ENCODE results near the gene CRIM1.

The CRIM1 gene

DNA sequence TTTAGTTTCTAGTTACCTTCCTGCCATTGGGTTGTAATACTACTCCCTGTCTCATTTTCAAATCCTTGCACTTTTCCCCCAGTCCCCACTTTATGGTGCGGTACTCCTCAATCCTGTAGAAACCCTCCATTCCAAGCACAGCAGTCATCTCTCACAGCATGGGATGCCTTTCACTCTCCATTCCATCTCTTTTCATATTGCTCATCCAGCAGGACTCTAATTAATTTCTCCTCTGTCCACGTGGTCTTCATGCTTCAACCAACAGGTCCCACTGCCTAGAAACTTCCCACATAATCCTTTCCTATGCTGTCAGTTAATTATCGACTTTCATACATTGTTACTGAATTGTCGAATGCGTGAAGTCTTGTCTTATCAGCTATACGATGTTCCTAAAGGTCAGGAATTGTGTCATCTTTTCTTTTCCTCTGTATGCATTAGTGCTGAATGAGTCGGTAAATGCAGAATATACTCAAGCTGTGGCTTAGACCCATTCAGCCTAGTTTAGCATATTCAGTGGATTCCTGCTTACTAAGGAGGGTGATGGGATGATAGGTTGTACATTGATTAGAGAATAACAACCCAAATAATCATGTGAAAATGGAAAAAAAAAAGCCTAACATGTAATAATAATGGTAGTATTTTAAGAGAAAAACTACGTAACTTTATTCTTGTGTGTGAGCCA, 89.7 kb downstream of the CRIM1 start:
- no peak overlapping the region for H3K9ac ChIP-seq (ENCODE audit: low read depth, low read length)
- H3K27ac ChIP-seq (ENCODE audit: low read depth, low read length), result no peak overlapping the region
- H3K27me3 ChIP-seq (ENCODE audit: control insufficient read depth, insufficient read depth, low read length), result no peaks in the 10 kb centered on the region
- no peaks in the 10 kb centered on the region for H3K9me3 ChIP-seq (ENCODE audit: control insufficient read depth, insufficient read depth, low read length)
- H3K36me3 ChIP-seq (ENCODE audit: control insufficient read depth, insufficient read depth, low read length), result peaks cover 84% of the 10 kb centered on the region
- no peaks in the 10 kb centered on the region for H3K4me1 ChIP-seq (ENCODE audit: control insufficient read depth, insufficient read depth, low read length)
- H3K4me3 ChIP-seq (ENCODE audit: low read depth, low read length), result no peak overlapping the region

DNA sequence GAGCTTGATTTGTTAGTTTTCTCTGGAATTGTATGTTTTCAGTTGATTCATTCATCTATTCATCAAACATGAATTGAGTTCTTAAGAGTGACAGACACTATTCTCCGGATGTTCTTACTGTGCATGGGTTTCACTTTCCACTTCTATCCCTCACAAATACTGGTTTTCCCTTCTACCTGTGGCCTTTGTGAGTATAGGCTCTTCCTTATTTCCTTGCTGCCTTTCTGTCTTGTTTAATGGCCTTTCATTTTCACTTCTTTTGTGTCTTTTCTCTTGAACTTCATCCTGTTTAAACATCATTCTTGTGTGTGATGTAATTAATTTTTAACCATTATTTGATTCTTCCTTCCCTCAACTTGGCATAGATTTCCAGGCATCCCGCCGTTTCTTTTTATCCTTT, 90.7 kb downstream of the CRIM1 start:
- no peaks in the 10 kb centered on the region for H3K27me3 ChIP-seq (ENCODE audit: control insufficient read depth, insufficient read depth, low read length)
- H3K4me3 ChIP-seq (ENCODE audit: low read depth, low read length), result no peak overlapping the region
- no peak overlapping the region for H3K9ac ChIP-seq (ENCODE audit: low read depth, low read length)
- no peaks in the 10 kb centered on the region for H3K4me1 ChIP-seq (ENCODE audit: control insufficient read depth, insufficient read depth, low read length)
- H3K27ac ChIP-seq (ENCODE audit: low read depth, low read length), result no peak overlapping the region
- peaks cover 86% of the 10 kb centered on the region for H3K36me3 ChIP-seq (ENCODE audit: control insufficient read depth, insufficient read depth, low read length)
- no peaks in the 10 kb centered on the region for H3K9me3 ChIP-seq (ENCODE audit: control insufficient read depth, insufficient read depth, low read length)

DNA sequence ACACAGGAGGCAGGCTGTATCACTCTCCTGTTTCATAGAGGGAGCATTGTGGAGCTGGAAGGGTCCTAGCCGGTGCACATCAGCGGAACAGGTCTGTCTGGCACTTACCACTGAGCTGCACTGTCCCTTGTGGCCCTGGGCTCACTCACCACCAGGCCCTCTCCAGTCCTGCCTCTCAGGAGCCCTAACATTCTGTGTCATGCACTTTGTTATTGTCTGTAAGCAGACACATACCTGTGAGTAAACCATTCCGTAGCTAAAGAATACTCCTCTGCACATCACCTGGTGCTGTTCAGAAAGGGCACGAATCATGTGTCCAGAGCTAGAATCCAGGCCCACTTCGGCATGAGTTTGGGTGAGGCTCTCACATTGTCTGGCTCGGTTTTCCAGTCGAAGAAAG, 93.6 kb downstream of the CRIM1 start:
- Histone ChIP-seq H3K4me1 (ENCODE audit: control insufficient read depth, insufficient read depth, low read length) (peaks cover 19% of the 10 kb centered on the region), H3K27me3 (ENCODE audit: control insufficient read depth, insufficient read depth, low read length) (no peaks in the 10 kb centered on the region)

DNA sequence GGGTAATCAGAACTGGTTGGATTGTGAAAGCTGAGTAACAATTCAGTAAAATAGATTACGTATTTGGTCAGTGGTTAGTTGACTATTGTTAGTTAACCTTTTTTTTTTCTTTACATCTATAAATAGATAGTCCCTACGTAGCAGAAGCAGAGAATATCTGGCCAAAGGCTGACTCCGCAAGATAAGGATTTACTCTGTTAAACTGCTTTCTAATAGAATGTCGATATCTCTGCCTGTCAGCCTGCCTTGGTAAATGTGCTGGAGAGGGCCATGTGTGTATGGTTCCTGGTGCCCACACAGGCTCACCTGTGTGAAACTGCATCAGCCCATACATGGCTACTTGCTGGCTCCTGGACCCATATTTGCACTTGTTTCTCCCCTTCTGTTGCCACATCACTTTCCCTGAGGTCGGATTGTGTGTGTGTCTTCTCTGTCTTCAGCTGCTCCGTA, 94.4 kb downstream of the CRIM1 start:
- Histone ChIP-seq H3K9me3 (ENCODE audit: control insufficient read depth, insufficient read depth, low read length) (no peaks in the 10 kb centered on the region), H3K4me3 (ENCODE audit: low read depth, low read length) (no peak overlapping the region), H3K27me3 (ENCODE audit: control insufficient read depth, insufficient read depth, low read length) (no peaks in the 10 kb centered on the region), H3K9ac (ENCODE audit: low read depth, low read length) (no peak overlapping the region), H3K4me1 (ENCODE audit: control insufficient read depth, insufficient read depth, low read length) (peaks cover 20% of the 10 kb centered on the region), H3K36me3 (ENCODE audit: control insufficient read depth, insufficient read depth, low read length) (peaks cover 53% of the 10 kb centered on the region), H3K27ac (ENCODE audit: low read depth, low read length) (peak overlapping the region; percentile 8)

More for the DNA sequence above, 93.6 kb downstream of the CRIM1 start:
- H3K9me3 ChIP-seq (ENCODE audit: control insufficient read depth, insufficient read depth, low read length), result no peaks in the 10 kb centered on the region
- no peak overlapping the region for H3K27ac ChIP-seq (ENCODE audit: low read depth, low read length)
- H3K36me3 ChIP-seq (ENCODE audit: control insufficient read depth, insufficient read depth, low read length), result peaks cover 60% of the 10 kb centered on the region
- no peak overlapping the region for H3K9ac ChIP-seq (ENCODE audit: low read depth, low read length)
- no peak overlapping the region for H3K4me3 ChIP-seq (ENCODE audit: low read depth, low read length)

DNA sequence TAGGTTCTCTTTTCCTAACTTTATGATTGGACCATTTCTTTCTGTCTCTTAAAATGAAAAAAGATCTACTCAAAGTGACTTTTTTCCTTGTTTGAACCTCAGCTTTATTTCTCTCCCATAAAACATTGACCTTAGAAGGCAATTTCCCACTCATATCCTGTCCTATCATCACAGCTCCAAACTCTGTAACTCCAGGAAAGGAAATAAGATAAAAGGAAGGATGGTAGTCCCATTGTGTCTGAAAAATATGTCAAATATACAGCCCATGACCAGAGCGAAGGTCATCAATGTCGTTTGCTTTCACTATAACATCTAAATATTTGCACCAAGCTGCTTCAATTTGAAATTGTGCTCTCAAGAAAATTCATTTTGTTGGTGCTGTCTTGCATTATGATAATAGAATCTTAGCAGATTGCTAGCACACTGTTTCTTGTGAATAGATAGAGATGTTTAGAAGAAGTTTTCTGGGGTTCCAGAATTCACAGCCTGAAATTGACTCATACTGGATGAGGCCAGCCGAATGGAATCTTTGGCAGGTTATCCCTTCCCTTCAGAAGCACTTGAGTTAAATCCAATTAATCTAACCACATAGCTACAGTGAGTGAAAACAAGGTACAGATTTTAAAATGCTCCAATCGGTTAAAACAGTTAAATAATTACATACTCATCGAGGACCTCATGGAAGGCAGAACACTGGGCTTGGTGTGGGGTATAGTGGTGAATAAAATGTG, 95.1 kb downstream of the CRIM1 start:
- H3K27ac ChIP-seq (ENCODE audit: low read depth, low read length), result peak overlapping the region; percentile 9
- no peak overlapping the region for H3K9ac ChIP-seq (ENCODE audit: low read depth, low read length)
- H3K9me3 ChIP-seq (ENCODE audit: control insufficient read depth, insufficient read depth, low read length), result no peaks in the 10 kb centered on the region
- no peak overlapping the region for H3K4me3 ChIP-seq (ENCODE audit: low read depth, low read length)
- H3K27me3 ChIP-seq (ENCODE audit: control insufficient read depth, insufficient read depth, low read length), result no peaks in the 10 kb centered on the region
- H3K4me1 ChIP-seq (ENCODE audit: control insufficient read depth, insufficient read depth, low read length), result peaks cover 25% of the 10 kb centered on the region
- peaks cover 50% of the 10 kb centered on the region for H3K36me3 ChIP-seq (ENCODE audit: control insufficient read depth, insufficient read depth, low read length)

DNA sequence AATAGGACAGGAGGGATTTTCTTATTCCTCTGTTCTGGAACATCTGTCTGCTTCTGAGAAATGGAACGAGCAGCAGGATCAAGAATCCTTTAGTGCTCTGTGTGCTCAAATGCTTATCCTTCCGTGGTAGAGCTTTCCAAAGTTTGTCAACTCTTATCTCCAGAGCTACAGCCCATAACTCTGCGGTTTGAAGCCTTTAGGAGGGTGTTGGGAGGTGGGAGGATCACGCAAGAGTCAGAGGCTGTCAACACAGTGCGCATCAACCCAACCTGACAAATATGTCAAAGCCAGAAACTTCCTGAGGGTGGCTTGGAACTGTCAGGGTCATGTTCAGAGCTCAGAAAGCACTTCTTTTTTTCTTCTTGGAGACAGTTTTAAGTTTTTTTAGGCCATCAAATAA, 95.9 kb downstream of the CRIM1 start:
- no peaks in the 10 kb centered on the region for H3K27me3 ChIP-seq (ENCODE audit: control insufficient read depth, insufficient read depth, low read length)
- peaks cover 34% of the 10 kb centered on the region for H3K4me1 ChIP-seq (ENCODE audit: control insufficient read depth, insufficient read depth, low read length)
- peak overlapping the region; percentile 9 for H3K27ac ChIP-seq (ENCODE audit: low read depth, low read length)
- H3K9me3 ChIP-seq (ENCODE audit: control insufficient read depth, insufficient read depth, low read length), result no peaks in the 10 kb centered on the region
- H3K36me3 ChIP-seq (ENCODE audit: control insufficient read depth, insufficient read depth, low read length), result peaks cover 43% of the 10 kb centered on the region
- no peak overlapping the region for H3K4me3 ChIP-seq (ENCODE audit: low read depth, low read length)
- H3K9ac ChIP-seq (ENCODE audit: low read depth, low read length), result no peak overlapping the region

DNA sequence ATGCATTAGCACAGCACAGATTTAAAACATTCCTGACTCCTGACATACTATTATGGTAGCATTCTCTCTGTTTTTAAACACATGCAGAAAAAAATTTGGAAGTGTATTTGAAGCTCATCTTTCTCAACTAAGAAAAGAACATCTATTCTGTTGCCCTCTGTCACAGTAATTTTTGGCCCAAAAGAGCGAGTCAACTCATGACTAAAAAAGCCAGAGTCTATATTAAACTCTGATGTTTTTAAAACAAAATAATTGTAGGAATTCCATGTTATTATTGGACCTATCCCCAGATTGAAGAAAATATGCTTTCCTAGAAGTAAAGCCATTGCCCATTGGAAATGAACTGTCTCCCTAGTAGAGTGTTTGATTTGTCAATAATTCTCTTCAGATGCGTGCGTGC, 96.7 kb downstream of the CRIM1 start:
- Histone ChIP-seq H3K4me1 (ENCODE audit: control insufficient read depth, insufficient read depth, low read length) (peaks cover 39% of the 10 kb centered on the region), H3K36me3 (ENCODE audit: control insufficient read depth, insufficient read depth, low read length) (peaks cover 39% of the 10 kb centered on the region), H3K27me3 (ENCODE audit: control insufficient read depth, insufficient read depth, low read length) (no peaks in the 10 kb centered on the region), H3K9me3 (ENCODE audit: control insufficient read depth, insufficient read depth, low read length) (no peaks in the 10 kb centered on the region), H3K4me3 (ENCODE audit: low read depth, low read length) (no peak overlapping the region), H3K9ac (ENCODE audit: low read depth, low read length) (no peak overlapping the region), H3K27ac (ENCODE audit: low read depth, low read length) (no peak overlapping the region)

DNA sequence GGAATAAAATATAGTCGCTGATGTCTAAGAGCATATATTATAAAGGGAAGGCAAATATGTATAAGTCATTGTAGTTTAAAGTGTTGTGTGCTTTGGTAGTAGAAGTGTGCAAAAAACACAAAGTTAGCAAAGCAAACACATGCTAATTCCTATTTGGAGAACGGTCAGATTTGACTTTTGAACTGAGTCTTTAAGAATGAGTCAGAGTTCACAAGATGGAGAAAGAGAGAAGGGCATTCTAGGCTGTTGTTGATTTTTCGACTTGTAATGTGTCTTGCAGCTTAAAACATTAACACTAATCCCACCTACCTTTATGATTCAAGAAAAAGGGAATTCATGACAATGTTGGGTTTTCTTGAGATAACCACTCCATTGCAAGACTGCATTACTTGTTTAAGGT, 98.1 kb downstream of the CRIM1 start:
- H3K36me3 ChIP-seq (ENCODE audit: control insufficient read depth, insufficient read depth, low read length), result peaks cover 28% of the 10 kb centered on the region
- H3K9ac ChIP-seq (ENCODE audit: low read depth, low read length), result no peak overlapping the region
- H3K4me1 ChIP-seq (ENCODE audit: control insufficient read depth, insufficient read depth, low read length), result peaks cover 53% of the 10 kb centered on the region
- no peaks in the 10 kb centered on the region for H3K27me3 ChIP-seq (ENCODE audit: control insufficient read depth, insufficient read depth, low read length)
- no peaks in the 10 kb centered on the region for H3K9me3 ChIP-seq (ENCODE audit: control insufficient read depth, insufficient read depth, low read length)
- peak overlapping the region; percentile 73 for H3K27ac ChIP-seq (ENCODE audit: low read depth, low read length)
- H3K4me3 ChIP-seq (ENCODE audit: low read depth, low read length), result no peak overlapping the region

DNA sequence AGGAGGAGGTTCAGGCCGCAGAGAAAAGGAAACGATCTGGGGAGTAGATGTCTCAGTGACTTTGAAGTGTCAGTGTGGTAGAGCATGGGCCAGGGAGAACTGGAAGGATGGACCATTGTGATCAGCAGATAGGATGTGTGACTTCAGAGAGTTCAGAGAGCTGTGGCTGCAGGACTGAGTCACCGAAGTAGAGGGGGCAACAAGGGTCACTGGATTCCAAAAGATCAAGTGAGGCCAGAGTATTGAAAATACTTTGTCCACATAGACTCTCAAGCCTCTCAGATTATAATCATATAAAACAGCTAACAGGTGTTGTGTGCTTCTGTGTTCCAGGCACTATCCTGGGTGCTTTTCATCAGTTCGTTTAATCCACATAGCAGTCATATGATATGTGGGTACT, 99.4 kb downstream of the CRIM1 start:
- Histone ChIP-seq H3K27ac (ENCODE audit: low read depth, low read length) (no peak overlapping the region), H3K4me1 (ENCODE audit: control insufficient read depth, insufficient read depth, low read length) (peaks cover 65% of the 10 kb centered on the region)

DNA sequence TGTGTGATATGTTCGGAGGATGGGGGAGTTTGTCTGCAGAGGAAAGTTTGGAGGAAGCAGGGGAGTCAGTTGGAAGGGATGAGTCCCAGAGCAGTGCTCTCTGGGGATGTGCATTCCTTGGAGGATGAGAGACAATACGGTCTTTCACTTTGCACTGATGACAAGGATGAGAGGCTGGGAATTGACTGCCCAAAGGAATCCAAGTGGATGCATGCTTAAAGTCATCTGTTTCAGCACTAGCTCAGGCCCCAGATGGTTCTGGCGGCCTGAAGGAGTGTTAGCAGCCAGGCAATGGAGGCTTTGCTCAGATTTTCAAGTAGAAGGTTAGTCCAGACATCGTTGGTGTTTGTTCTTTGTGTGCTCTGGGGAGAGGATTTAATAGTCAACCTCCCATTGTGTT, 100.2 kb downstream of the CRIM1 start:
- Histone ChIP-seq H3K36me3 (ENCODE audit: control insufficient read depth, insufficient read depth, low read length) (peaks cover 10% of the 10 kb centered on the region; the same call in 1 of the 2 replicates), H3K4me1 (ENCODE audit: control insufficient read depth, insufficient read depth, low read length) (peaks cover 73% of the 10 kb centered on the region), H3K9ac (ENCODE audit: low read depth, low read length) (no peak overlapping the region), H3K27me3 (ENCODE audit: control insufficient read depth, insufficient read depth, low read length) (no peaks in the 10 kb centered on the region), H3K4me3 (ENCODE audit: low read depth, low read length) (no peak overlapping the region), H3K9me3 (ENCODE audit: control insufficient read depth, insufficient read depth, low read length) (no peaks in the 10 kb centered on the region), H3K27ac (ENCODE audit: low read depth, low read length) (no peak overlapping the region)

More for the DNA sequence above, 99.4 kb downstream of the CRIM1 start:
- no peak overlapping the region for H3K9ac ChIP-seq (ENCODE audit: low read depth, low read length)
- H3K27me3 ChIP-seq (ENCODE audit: control insufficient read depth, insufficient read depth, low read length), result no peaks in the 10 kb centered on the region
- H3K36me3 ChIP-seq (ENCODE audit: control insufficient read depth, insufficient read depth, low read length), result peaks cover 16% of the 10 kb centered on the region
- H3K9me3 ChIP-seq (ENCODE audit: control insufficient read depth, insufficient read depth, low read length), result no peaks in the 10 kb centered on the region
- H3K4me3 ChIP-seq (ENCODE audit: low read depth, low read length), result no peak overlapping the region

Data from HUES48 (cell line).